ENCODE measurements around the gene SCUBE1.

DNA sequence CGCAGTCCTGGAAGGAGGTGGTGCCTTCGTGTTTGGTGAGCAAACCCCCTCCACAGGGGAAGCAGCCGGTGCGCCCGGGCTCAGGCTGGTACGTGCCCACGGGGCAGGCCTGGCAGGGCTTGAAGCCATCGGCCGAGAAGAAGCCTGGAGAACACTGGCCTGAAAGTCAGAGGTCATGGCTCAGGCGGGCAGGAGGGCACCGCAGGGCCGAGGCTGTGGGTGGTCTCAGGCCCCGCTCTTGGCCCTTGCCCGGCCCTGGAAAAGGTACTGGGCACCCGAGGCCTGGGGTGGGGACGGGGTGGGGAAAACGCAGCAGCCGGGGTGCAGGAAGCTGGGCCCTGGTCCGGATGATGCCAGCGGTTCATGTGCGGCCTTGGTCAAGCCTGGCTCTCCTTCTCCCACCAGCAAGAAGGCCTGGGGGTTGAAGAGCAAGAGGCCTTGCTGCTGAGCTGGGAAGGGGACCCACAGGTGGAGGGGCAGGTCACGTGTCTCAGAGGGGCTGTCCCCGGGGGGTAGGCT is 130.7 kb downstream of the SCUBE1 start:
- TF ChIP-seq, protein P1, sequence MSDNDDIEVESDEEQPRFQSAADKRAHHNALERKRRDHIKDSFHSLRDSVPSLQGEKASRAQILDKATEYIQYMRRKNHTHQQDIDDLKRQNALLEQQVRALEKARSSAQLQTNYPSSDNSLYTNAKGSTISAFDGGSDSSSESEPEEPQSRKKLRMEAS (IDR thresholded peaks at IDR 0.05) = no peak
- TF ChIP-seq, protein P2, sequence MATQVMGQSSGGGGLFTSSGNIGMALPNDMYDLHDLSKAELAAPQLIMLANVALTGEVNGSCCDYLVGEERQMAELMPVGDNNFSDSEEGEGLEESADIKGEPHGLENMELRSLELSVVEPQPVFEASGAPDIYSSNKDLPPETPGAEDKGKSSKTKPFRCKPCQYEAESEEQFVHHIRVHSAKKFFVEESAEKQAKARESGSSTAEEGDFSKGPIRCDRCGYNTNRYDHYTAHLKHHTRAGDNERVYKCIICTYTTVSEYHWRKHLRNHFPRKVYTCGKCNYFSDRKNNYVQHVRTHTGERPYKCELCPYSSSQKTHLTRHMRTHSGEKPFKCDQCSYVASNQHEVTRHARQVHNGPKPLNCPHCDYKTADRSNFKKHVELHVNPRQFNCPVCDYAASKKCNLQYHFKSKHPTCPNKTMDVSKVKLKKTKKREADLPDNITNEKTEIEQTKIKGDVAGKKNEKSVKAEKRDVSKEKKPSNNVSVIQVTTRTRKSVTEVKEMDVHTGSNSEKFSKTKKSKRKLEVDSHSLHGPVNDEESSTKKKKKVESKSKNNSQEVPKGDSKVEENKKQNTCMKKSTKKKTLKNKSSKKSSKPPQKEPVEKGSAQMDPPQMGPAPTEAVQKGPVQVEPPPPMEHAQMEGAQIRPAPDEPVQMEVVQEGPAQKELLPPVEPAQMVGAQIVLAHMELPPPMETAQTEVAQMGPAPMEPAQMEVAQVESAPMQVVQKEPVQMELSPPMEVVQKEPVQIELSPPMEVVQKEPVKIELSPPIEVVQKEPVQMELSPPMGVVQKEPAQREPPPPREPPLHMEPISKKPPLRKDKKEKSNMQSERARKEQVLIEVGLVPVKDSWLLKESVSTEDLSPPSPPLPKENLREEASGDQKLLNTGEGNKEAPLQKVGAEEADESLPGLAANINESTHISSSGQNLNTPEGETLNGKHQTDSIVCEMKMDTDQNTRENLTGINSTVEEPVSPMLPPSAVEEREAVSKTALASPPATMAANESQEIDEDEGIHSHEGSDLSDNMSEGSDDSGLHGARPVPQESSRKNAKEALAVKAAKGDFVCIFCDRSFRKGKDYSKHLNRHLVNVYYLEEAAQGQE (IDR thresholded peaks at IDR 0.05; ENCODE audit: low read depth) = no peak
- no peak for TF ChIP-seq NFIC (IDR thresholded peaks at IDR 0.05)
- no peak for TF ChIP-seq YY1 (IDR thresholded peaks at IDR 0.05; ENCODE audit: low read depth)
